Measurements from ENCODE around the gene SORL1-AS1.

The SORL1-AS1 gene

GRCh38 chr11:121451178-121451985 lies 1.4 kb downstream of the SORL1-AS1 start:
- DNase-seq, result no peak

DNA sequence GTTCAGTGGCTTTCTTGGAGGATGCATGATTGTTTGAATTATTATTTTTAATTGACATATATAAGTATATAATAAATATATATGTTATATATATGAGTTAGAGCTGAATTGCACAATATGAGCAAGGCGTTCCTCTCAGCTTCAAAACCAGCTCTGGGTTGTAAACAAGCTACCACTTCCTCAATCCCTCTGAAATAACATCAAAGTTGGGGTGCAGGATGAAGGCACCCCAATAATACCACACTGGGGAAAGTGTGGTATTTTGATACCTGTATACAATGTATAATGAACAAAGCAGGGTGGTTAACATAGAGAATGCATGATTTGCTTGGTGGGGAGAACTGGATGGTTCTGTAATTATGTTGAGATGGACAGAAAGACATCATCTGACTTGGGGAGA lies 2.4 kb downstream of the SORL1-AS1 start:
- DNase-seq, result no peak

GRCh38 chr11:121449626-121450025 lies 3.1 kb downstream of the SORL1-AS1 start:
- DNase-seq, result no peak

GRCh38 chr11:121449123-121449522 lies 3.6 kb downstream of the SORL1-AS1 start:
- no peak for DNase-seq

DNA sequence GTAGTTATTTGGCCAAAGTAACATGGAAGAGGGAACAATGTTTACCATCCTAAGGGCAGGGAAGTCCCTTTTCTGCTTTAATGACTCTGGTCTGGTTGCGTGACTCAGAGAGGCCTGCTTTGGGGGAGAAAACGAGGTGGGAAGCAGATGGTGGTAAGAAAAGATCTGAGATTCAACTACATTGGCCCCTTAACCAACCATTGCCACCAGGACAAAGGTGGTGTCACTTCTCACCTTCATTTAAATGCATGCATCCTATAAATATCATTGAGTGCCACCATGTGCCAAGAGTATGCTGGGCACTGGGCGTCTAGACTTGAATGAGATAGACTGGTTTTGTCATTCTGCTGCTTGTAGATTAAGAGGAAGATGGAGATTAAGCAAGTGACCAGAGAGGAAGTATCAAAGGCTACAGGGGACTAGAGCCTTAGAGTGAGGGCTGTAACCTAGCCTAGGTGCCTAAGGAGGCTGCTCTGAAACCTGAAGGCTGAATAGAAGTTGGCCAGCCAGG lies 4.3 kb downstream of the SORL1-AS1 start:
- no peak for DNase-seq

- DNase-seq, result no peak
Measured at GRCh38 chr11:121448011-121448410, 4.8 kb downstream of the SORL1-AS1 start.

- DNase-seq, result no peak
Measured at GRCh38 chr11:121446752-121447156, 6.0 kb downstream of the SORL1-AS1 start.

DNA sequence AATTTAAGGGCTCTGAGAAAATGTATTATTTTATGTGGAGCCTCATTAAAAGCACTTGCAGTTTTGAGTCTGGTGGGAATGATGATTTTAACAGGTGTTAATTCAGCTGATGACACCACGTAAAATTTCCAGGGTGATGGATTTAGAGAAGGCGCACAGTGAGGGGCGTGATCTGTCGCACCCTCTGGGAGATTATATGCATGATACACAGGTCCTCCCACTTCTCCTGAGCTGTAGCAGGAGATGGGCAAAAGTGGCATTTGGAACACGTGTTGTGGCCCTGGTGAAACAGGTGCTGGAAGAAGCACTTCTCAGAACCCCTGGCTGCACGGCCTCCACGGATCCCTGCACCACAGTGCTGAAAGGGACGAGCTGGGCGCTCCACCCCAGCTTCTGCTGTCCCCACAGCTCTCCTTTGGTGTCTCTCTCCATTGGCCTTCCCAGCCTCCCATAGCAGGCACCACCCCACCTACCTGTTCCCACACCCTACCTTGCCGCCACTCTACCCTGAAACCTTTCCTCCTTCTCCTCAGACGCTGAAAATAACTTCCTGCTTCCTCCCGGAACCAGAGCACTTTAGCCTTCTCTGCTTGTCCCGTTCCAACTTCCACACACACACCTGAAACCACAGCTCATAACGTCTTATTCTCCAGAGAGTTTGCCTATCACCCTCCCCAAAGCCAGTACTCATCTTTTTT lies 7.5 kb downstream of the SORL1-AS1 start:
- DNase-seq, result no peak

GRCh38 chr11:121444526-121444925 lies 8.2 kb downstream of the SORL1-AS1 start:
- no peak for DNase-seq

GRCh38 chr11:121443688-121444275 lies 9.0 kb downstream of the SORL1-AS1 start:
- DNase-seq, result no peak

GRCh38 chr11:121441521-121441920 lies 11.2 kb downstream of the SORL1-AS1 start:
- no peak for DNase-seq

DNA sequence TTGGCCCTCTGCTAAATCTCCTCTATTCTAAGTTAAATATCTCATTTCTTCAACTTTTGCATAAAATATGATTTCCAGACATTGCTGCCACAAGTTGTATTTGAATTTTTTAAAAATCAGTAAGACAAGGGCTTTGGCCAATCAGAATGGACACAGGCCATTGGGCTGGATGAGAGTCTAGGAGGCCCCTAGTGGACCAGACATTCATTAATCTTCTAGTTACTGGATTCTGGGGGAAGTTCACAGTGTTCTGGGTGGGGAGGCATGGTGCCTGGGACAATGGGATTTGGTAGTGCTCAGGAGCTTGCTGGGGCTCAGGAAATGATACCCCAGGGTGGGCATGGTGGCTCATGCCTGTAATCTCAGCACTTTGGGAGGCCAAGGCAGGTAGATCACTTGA lies 13.0 kb downstream of the SORL1-AS1 start:
- no peak for DNase-seq

DNA sequence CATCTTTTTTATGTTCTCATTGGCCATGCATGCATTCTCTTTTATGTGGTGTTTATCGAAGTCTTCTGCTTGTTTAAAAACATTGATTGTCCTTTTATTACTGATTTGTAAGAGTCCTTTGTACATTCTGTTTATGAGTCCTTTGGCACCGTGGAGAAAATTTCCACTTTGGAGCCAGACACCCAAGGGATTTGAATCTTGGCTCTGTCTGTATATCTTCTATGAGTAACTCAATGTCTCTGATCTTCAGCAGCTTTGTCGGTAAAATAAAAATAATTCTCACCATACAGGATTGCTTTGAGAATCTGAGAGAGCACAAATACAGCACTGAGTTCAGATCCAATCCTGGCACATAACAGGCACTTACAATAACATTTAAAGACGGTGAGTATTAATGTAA lies 13.4 kb downstream of the SORL1-AS1 start:
- DNase-seq, result no peak

GRCh38 chr11:121437686-121438078 lies 15.1 kb downstream of the SORL1-AS1 start:
- no peak for DNase-seq

DNA sequence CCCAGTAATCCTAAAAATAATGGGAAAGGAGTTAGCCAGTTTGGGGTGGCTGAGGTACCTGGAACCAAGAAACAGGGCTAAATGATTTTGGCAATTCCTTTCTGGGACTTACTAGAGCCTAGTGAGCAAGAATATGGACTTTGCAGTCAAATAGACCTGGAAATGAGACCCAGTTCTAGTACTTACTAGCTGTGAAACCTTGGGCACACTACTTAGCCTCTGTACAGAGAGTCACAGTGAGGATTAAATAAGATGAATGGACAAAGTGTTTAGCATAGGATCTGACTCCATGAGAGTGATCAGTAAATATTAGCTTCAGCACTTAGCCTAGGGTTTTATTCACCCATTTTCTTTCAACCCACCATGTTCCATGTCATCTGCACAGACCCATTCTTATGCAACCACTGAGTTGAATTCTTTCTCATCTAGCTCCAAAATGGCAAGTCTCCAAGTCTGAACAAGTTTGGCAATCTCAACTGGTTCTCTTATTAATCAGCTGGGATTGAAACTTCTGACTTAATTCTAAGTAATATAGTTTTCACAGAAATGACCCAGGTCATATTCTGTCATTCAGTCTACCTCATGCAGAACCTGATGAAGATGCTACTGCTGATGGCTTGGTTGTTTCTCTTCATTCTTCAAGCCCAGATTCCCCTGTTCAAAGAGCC lies 15.6 kb downstream of the SORL1-AS1 start:
- no peak for DNase-seq

- no peak for DNase-seq
Measured at GRCh38 chr11:121435551-121436511, 16.9 kb downstream of the SORL1-AS1 start.

DNA sequence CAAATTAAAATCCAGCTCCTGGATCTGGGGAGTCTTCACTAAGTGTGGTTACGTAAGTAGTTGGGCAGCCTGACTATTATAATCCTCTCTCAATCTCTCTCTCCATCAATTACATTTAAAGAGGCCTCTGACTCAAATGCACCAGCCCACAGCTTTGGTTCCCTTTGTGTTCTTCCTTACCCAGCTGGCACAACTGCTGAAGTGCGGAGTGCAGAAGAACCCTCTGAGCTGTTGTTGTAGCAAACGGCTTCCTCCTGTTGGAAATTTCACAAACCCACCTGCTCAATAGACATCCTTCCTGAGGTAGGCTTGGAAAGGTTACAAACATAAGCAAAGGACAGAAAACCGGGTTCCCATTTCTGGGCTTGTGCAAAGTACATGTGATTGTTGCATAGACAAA lies 17.6 kb downstream of the SORL1-AS1 start:
- DNase-seq, result no peak

- DNase-seq, result no peak
Measured at GRCh38 chr11:121431820-121432526, 20.8 kb downstream of the SORL1-AS1 start.

DNA sequence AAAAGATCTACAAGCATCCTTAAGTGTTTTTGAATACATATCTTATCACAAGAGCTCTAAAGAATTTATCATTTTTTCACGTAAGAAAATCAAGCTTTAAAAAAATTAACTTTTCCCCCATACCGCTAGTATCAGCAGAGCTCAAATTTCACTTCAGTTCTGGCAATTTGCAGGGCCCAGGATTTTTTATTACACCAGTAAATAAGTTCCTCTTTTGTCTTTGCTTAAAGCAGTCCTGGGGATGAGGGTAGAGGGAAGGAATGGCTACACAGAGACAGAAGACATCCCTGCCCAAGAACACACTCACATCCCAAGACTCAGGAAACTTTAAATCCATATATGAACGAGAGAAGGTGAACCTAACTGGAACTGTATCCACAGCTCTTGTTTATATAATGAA lies 23.2 kb downstream of the SORL1-AS1 start:
- no peak for DNase-seq

DNA sequence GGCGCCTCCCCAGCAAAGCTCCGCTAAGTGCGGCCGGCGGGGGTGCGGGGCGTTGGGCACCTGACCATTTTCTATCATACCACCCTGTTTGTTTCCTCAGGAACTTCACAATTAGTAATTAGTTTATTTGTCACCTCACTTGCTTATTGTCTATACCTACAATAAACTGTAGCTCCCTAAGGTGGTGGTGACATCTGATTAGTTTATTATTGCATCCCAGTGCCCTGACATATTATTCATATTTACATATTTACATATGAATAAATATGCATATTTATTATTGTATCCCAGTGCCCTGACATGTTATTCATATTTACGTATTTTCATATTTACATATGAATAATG lies 25.4 kb downstream of the SORL1-AS1 start:
- DNase-seq, result no peak
